ENCODE measurements around the gene C1QB. TPM values are rescaled to one million over a fixed set of nuclear protein-coding genes. Genes with fewer than 3 reads are reported as not detected.
"Not testable (repeated sequence)": the region's sequence is repeated elsewhere in the genome, so short reads cannot be mapped to it uniquely, and the experiment has no call there.

The C1QB gene
- total RNA-seq, 1 experiment from 2014 or later, result not detected

GRCh38 chr1:22702296-22703085 is 49.5 kb downstream of the C1QB start:
- POLR2A ChIA-PET (ENCODE audit: unreplicated experiment), result no interaction called here
- DNase-seq, result no peak
- BruUV-seq (replicated peaks), result no TSS peak

GRCh38 chr1:22704440-22705067 is 51.5 kb downstream of the C1QB start:
- H3K79me2 ChIP-seq (ENCODE audit: low read depth), result no peaks in the 10 kb centered on the region
- no peak overlapping the region for H3K4me3 ChIP-seq
- TF ChIP-seq EZH2 (IDR thresholded peaks at IDR 0.05; ENCODE audit: low read depth) (no peak), CTCF (conservative IDR thresholded peaks at IDR 0.05) (peak; percentile 81)
- H3K27me3 ChIP-seq (ENCODE audit: insufficient read depth, low read depth), result no peaks in the 10 kb centered on the region
- H2AFZ ChIP-seq, result no peak overlapping the region
- peak; percentile 66 to 78 for DNase-seq
- POLR2A ChIA-PET (ENCODE audit: unreplicated experiment), result interaction anchor here (0.6 kb wide), 1 partner anchor 122 kb away, joined by 3 read pairs; no protein-coding TSS in a partner anchor
- CTCF ChIA-PET, result interaction anchor here (0.6 to 2.1 kb wide), 9 partner anchors 12 to 184 kb away, joined by 3 to 37 read pairs (median 4); no protein-coding TSS in a partner anchor
- H3K4me1 ChIP-seq (replicated peaks; ENCODE audit: insufficient read depth), result no peaks in the 10 kb centered on the region
- intact Hi-C loops (cut with micrococcal nuclease; ENCODE audit: unreplicated experiment), result loop anchor here (1.0 to 2.0 kb wide), 4 partner anchors 16 to 185 kb away; no protein-coding TSS in a partner anchor
- BruUV-seq (replicated peaks), result no TSS peak
- H4K20me1 ChIP-seq (ENCODE audit: insufficient read depth), result no peaks in the 10 kb centered on the region
- H3K36me3 ChIP-seq (ENCODE audit: low read depth), result no peaks in the 10 kb centered on the region
- no peak overlapping the region for H3K4me2 ChIP-seq
- no peaks in the 10 kb centered on the region for H3K9me3 ChIP-seq (ENCODE audit: insufficient read depth, low read depth)
- no peaks in the 10 kb centered on the region for H3K9me2 ChIP-seq (ENCODE audit: insufficient read depth)
- H3K27ac ChIP-seq, result no peak overlapping the region
- no peaks in the 10 kb centered on the region for H3F3A ChIP-seq (ENCODE audit: insufficient read depth, low read depth)

More at GRCh38 chr1:22702296-22703085, 49.5 kb downstream of the C1QB start:
- no peaks in the 10 kb centered on the region for H3K9me3 ChIP-seq (ENCODE audit: insufficient read depth, low read depth)
- no peaks in the 10 kb centered on the region for H3K36me3 ChIP-seq (ENCODE audit: low read depth)
- no peaks in the 10 kb centered on the region for H4K20me1 ChIP-seq (ENCODE audit: insufficient read depth)
- no peak overlapping the region for H3K4me2 ChIP-seq
- H3K9me2 ChIP-seq (ENCODE audit: insufficient read depth), result no peaks in the 10 kb centered on the region
- H3K27me3 ChIP-seq (ENCODE audit: insufficient read depth, low read depth), result no peaks in the 10 kb centered on the region
- CTCF ChIA-PET, result interaction anchor here (0.5 to 1.0 kb wide), 5 partner anchors 160 to 280 kb away, joined by 3 to 4 read pairs (median 3); no protein-coding TSS in a partner anchor
- H3F3A ChIP-seq (ENCODE audit: insufficient read depth, low read depth), result no peaks in the 10 kb centered on the region
- H3K4me1 ChIP-seq (replicated peaks; ENCODE audit: insufficient read depth), result no peaks in the 10 kb centered on the region
- no peak overlapping the region for H3K27ac ChIP-seq
- no peak overlapping the region for H2AFZ ChIP-seq
- TF ChIP-seq EZH2 (IDR thresholded peaks at IDR 0.05; ENCODE audit: low read depth), result no peak
- TF ChIP-seq CTCF (conservative IDR thresholded peaks at IDR 0.05), result no peak
- no peak overlapping the region for H3K4me3 ChIP-seq
- intact Hi-C loops (cut with micrococcal nuclease; ENCODE audit: unreplicated experiment), result no loop called here
- H3K79me2 ChIP-seq (ENCODE audit: low read depth), result no peaks in the 10 kb centered on the region

GRCh38 chr1:22705586-22705985 is 52.5 kb downstream of the C1QB start:
- no peaks in the 10 kb centered on the region for H4K20me1 ChIP-seq (ENCODE audit: insufficient read depth)
- H3K4me2 ChIP-seq, result no peak overlapping the region
- H3K36me3 ChIP-seq (ENCODE audit: low read depth), result no peaks in the 10 kb centered on the region
- H3K9me3 ChIP-seq (ENCODE audit: insufficient read depth, low read depth), result no peaks in the 10 kb centered on the region
- H2AFZ ChIP-seq, result no peak overlapping the region
- DNase-seq, result no peak
- no peak overlapping the region for H3K4me3 ChIP-seq
- TF ChIP-seq CTCF (conservative IDR thresholded peaks at IDR 0.05) (no peak), EZH2 (IDR thresholded peaks at IDR 0.05; ENCODE audit: low read depth) (no peak)
- ChIA-PET POLR2A (ENCODE audit: unreplicated experiment) (no interaction called here), CTCF (interaction anchor here (0.7 to 2.1 kb wide), 2 partner anchors 17 to 156 kb away, joined by 10 to 37 read pairs; no protein-coding TSS in a partner anchor)
- intact Hi-C loops (cut with micrococcal nuclease; ENCODE audit: unreplicated experiment), result loop anchor here (2.0 kb wide), 1 partner anchor 17 kb away; no protein-coding TSS in a partner anchor
- H3K27me3 ChIP-seq (ENCODE audit: insufficient read depth, low read depth), result no peaks in the 10 kb centered on the region
- H3K9me2 ChIP-seq (ENCODE audit: insufficient read depth), result no peaks in the 10 kb centered on the region
- H3K79me2 ChIP-seq (ENCODE audit: low read depth), result no peaks in the 10 kb centered on the region
- no TSS peak for BruUV-seq (replicated peaks)
- no peaks in the 10 kb centered on the region for H3F3A ChIP-seq (ENCODE audit: insufficient read depth, low read depth)
- H3K4me1 ChIP-seq (replicated peaks; ENCODE audit: insufficient read depth), result no peaks in the 10 kb centered on the region
- H3K27ac ChIP-seq, result no peak overlapping the region

GRCh38 chr1:22706100-22706499 is 53.1 kb downstream of the C1QB start:
- H4K20me1 ChIP-seq (ENCODE audit: insufficient read depth); H3K36me3 ChIP-seq (ENCODE audit: low read depth); H3K4me2 ChIP-seq; H3K9me3 ChIP-seq (ENCODE audit: insufficient read depth, low read depth); CTCF ChIA-PET; H3F3A ChIP-seq (ENCODE audit: insufficient read depth, low read depth); H3K79me2 ChIP-seq (ENCODE audit: low read depth); DNase-seq; H3K27me3 ChIP-seq (ENCODE audit: insufficient read depth, low read depth); H3K9me2 ChIP-seq (ENCODE audit: insufficient read depth); intact Hi-C loops (cut with micrococcal nuclease; ENCODE audit: unreplicated experiment); H2AFZ ChIP-seq; H3K27ac ChIP-seq; H3K4me1 ChIP-seq (replicated peaks; ENCODE audit: insufficient read depth); H3K4me3 ChIP-seq; BruUV-seq (replicated peaks): not testable (repeated sequence)
- POLR2A ChIA-PET (ENCODE audit: unreplicated experiment), result interaction anchor here (0.6 kb wide), 1 partner anchor 1133 kb away, joined by 29 read pairs; no protein-coding TSS in a partner anchor
